PC-9 (cell line): ENCODE results near the gene ARID5A.

ENCODE experiments used
- CTCF ChIP-seq: fragments of 200-600 bp; sonication (generic); conservative IDR thresholded peaks from 2 replicates; pipeline ENCODE4 v1.6.1; 2017; ENCODE audit warnings: mixed run types, antibody characterized with exemption, mild to moderate bottlenecking, moderate library complexity
- EZH2 ChIP-seq: fragments of 200-600 bp; sonication (generic); IDR thresholded peaks from 2 replicates; pipeline ENCODE4 v1.8.0; 2017; ENCODE audit warnings: antibody characterized with exemption, low read depth

- no peak for TF ChIP-seq CTCF
- TF ChIP-seq EZH2: no peak
Measured at GRCh38 chr2:96538487-96539214, 2.1 kb downstream of the ARID5A start.
